GM18517 (cell line): ENCODE data around the gene FAM83D.

ENCODE experiments used
- ATAC-seq: cut with Tn5 transposase; IDR thresholded peaks from one replicate; pipeline ENCODE4 v1.9.1; 2021; ENCODE audit warnings: mild to moderate bottlenecking, moderate library complexity; ENCODE audit not compliant: unreplicated experiment

Gene FAM83D

GRCh38 chr20:38894091-38894847 is 31.9 kb upstream of the FAM83D start:
- ATAC-seq: no peak

GRCh38 chr20:38895098-38895949 is 30.9 kb upstream of the FAM83D start:
- ATAC-seq: no peak

GRCh38 chr20:38896009-38896594 is 30.1 kb upstream of the FAM83D start:
- ATAC-seq: no peak

- no peak for ATAC-seq
Observed at GRCh38 chr20:38897267-38897666, 28.9 kb upstream of the FAM83D start.

- no peak for ATAC-seq
Observed at GRCh38 chr20:38900606-38901005, 25.6 kb upstream of the FAM83D start.

GRCh38 chr20:38902601-38903000 is 23.6 kb upstream of the FAM83D start:
- no peak for ATAC-seq

- no peak for ATAC-seq
Observed at GRCh38 chr20:38903335-38903734, 22.9 kb upstream of the FAM83D start.

GRCh38 chr20:38905375-38905774 is 20.8 kb upstream of the FAM83D start:
- no peak for ATAC-seq

GRCh38 chr20:38907918-38908677 is 18.1 kb upstream of the FAM83D start:
- no peak for ATAC-seq

GRCh38 chr20:38915355-38915754 is 10.9 kb upstream of the FAM83D start:
- no peak for ATAC-seq

GRCh38 chr20:38917657-38918056 is 8.6 kb upstream of the FAM83D start:
- no peak for ATAC-seq

- ATAC-seq: no peak
Observed at GRCh38 chr20:38918172-38918571, 8.0 kb upstream of the FAM83D start.

GRCh38 chr20:38919683-38920082 is 6.5 kb upstream of the FAM83D start:
- ATAC-seq: no peak

- no peak for ATAC-seq
Observed at GRCh38 chr20:38920411-38920810, 5.8 kb upstream of the FAM83D start.

- ATAC-seq: no peak
Observed at GRCh38 chr20:38920851-38921250, 5.4 kb upstream of the FAM83D start.

GRCh38 chr20:38924718-38925117 is 1.5 kb upstream of the FAM83D start:
- no peak for ATAC-seq

GRCh38 chr20:38926934-38927616 is 858 bp downstream of the FAM83D start:
- ATAC-seq: peak; percentile 2

GRCh38 chr20:38927902-38928578 is 1.8 kb downstream of the FAM83D start:
- no peak for ATAC-seq

- no peak for ATAC-seq
Observed at GRCh38 chr20:38930242-38930569, 4.0 kb downstream of the FAM83D start.

- ATAC-seq: no peak
Observed at GRCh38 chr20:38931984-38932383, 5.8 kb downstream of the FAM83D start.
